Inflammatory macrophage (primary cell): Measurements from ENCODE around the gene PBX3.

Source experiments
- DNase-seq, 2 donors: peaks; one replicate each; pipeline ENCODE4 v3.0.0-alpha.2; 2020 to 2022

The PBX3 gene

DNA sequence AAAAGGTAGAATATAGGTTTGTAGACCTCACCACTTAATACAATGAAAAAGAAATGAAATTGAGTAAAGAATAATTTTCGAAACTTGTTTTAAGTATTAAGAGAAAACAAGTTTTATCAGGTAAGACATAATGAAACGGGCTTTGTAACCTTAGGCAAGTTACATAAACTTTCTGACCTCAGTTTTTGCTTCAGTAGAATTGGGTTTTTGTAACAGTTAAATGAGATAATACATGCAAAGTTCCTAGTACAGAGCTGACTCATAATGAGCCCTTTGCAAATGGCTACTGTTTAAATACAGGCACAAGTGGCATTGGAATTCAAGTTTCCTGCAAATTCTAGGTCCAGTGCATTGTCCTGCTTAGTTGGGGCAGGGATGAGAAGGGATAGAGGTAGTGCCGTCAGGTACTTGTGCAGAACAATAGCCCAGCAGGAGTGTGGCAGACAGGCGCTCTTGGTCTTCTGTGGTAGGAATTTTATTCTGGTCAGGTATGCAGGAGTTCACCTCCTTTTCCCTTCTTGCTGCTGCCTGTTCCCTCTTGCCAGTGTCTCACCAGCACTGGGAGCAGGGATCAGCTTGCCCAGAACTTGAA is 203.8 kb downstream of the PBX3 start:
- no peak for DNase-seq

DNA sequence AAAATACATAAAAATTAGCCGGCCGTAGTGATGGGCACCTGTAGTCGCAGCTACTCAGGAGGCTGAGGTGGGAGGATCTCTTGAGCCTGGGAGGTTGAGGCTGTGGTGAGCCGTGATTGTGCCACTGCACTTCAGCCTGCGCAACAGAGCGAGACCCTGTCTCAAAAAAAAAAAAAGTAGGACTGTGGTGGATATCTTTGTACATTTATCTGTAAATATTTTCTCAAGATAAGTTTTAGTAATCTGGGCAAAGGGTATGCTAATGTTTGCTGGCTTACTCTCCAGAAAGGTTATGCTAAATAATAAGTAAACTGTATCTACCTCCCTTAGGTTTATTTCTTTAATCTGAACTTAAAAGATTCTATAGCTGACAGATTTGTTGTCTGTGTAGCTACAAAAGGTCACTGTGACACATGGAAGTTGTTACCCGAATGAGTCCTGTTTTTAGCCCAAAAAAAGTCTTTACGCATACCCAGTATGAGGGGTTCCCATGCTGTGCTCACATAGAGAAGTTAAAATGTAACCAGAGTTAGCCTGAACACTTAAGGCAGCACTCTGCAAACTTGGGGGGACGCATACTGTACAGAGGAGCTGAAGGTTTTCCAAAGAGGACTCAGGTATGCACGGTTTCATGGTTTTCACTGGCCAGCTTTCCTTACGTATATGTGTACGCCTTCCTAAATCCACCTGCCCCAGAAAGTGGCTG is 206.3 kb downstream of the PBX3 start:
- DNase-seq = no peak

DNA sequence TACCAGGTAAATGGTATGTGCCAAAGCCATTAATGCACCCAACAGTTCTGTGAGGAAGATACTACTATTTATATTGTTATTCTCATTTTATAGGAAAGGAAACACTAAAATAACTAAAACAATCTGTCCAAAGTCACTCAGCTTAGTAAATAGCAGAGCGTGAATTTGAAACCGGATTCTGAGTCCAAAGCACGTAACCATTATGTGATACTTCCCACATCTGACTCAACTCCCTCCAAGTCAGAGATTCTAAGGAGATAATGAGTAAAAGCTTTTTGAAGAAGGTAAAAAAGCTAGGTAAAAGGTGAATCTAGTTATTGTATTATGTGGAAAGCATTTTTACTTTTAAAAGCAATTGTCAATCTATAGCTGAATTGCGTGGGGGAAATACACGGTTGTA is 208.9 kb downstream of the PBX3 start:
- no peak for DNase-seq

DNA sequence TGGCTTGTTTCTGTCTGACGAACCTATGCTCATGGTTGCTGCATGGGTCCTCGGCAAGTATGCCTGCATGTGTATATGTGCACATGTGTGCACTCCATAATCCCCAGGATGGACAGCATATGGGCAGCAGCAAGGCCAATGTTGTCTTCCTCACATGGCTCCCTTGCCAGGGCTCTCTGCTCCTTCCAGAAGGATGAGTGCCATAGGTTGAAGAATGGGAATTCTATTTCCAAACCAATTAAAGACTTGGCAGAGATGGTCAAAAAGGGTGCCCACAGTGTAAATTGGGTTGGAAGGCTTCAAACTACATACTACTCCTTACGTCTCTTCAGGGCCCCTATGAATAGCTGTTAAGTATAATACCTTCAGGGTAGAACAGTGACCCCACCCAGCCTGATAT is 212.1 kb downstream of the PBX3 start:
- no peak for DNase-seq

DNA sequence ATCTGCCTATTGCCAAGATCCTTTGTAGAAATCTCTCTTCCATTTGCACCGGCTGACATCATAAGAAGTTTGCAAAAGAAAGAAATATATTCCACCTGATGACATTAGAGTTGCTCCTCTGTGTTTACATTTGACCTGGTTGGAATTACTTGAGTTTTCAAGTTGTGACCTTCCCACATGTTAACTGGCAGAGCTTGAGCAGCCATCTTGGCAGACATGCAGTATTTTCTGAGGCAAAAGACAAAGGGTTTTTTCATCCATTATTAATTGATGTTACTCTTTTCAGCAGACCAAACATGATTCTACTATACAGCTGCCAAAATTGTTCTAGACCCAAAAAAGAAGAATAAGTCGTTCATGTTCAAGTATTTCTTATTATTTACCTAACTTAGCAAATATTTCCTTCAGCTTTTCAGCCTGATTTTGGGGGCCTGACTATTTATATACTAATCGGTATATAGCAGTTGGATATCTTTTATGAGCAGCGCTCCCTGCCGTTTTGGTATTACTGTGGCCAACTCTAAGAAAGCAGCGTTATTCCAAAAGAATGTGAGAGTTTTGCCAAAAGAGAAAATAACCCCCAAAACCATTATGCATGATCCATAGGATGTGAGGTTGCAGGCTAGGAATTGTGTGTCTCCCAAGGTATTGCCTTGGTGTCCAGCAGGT is 212.9 kb downstream of the PBX3 start:
- no peak for DNase-seq

DNA sequence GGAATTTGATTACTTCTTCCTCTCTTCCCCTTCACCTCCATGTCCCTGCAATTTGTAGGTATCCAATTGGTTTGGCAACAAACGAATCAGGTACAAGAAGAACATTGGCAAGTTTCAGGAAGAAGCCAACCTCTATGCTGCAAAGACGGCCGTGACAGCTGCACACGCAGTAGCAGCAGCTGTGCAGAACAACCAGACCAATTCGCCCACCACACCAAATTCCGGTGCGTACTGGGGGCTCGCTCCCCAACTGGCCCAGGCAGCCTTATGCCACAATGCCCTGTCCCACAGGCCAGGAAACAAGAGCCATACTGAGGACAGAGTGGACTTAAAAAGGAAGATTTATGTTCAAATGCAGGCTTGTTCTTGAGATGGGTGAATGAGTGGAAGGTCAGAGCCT is 213.5 kb downstream of the PBX3 start:
- no peak for DNase-seq

DNA sequence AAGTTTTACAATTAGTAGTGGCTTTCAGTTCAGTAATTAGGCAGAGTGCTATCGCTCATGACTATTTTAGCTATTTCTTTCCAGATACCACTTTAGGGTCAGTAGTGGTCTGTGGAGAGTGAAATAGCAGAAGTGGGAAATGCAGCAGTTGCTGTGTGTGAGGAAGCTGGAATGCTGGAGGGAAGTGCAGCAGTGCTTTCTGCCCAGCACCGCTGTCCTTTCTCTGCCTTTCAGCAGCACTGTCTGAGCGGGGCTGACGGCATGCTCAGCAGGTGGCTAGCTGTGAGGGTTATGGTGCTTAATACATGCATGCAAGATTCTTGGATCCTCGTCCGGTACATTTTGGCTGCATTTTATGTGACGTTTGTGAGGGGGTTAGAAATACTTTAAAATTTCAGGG is 213.9 kb downstream of the PBX3 start:
- peak; percentile 11 to 46 for DNase-seq

DNA sequence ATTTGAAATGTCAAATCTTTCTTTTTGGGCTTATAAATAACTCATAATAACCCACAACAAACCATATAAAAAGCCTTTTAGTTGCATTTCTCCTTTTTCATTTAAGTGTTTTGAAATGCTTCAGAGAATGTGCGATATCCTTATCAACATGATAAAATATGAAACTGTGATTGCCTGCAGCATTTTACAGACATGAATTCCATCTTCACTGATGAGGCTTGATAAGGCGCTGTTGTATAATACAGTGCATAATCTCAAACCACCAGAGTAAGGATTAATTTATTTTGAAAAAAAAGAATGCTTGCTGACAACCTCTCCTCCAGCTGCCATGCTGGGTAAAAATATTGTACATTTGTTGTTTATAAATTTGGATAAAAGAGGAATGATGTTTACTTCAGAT is 216.8 kb downstream of the PBX3 start:
- no peak for DNase-seq

DNA sequence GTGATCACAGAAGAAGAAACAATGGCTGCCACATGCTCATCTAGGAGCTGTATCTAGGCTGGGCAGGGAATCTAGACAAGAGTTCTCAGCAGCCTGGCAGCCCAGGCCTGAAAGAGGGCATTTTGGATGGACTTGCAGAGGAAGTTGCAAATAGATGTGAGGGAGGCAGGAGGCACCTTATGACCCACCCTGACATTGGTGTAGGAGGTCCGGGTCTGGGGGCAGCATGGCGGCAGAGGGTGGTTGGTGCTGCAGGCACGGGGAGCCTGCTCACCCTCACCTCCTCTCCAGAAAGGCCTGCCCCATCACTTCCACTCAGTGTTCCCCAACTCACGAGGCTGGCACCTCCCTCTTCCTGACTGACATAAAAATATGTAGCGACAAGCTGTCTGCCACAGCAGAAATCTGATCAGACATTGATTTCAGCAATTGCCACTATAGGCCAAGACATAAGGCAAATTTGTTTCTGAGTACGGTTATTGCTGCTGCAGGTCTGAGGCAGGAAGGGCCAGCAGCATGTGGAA is 217.6 kb downstream of the PBX3 start:
- no peak for DNase-seq

DNA sequence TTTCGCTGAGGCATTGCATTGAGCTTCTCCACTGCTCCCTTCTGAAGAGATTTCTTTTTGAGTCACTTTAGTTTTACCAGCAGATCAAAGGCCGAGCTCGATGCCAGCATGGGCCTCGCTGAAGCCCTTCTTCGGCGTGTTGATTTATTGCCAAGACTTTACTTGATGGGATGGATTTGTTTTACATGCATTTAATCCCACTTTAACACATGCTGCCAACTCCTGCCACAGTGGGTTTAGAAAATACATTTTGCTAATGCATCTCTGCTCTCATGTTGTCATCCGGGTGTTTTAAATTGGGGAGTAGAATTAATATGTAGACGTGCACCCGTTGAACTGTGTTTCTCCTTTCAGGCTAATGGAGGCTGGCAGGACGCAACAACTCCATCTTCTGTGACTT is 218.3 kb downstream of the PBX3 start:
- DNase-seq = no peak

DNA sequence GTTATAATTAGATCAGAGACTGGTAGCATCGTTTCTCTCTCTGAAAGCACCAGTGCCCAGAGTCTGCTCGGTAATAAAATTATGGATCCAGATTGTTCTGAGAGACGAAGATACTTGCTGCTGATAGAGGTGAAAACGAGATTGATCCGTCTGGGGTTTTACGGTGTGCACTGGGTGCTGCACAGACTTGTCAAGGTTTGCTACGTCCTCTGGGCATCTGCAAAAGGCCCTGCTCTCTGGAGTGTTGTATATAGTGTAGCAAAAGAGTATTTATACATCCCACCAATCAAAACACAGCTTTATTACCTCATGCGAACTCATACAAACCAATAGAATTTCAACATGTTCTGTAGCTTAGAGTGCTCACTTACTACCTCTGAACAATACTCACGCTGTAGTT is 219.3 kb downstream of the PBX3 start:
- no peak for DNase-seq

DNA sequence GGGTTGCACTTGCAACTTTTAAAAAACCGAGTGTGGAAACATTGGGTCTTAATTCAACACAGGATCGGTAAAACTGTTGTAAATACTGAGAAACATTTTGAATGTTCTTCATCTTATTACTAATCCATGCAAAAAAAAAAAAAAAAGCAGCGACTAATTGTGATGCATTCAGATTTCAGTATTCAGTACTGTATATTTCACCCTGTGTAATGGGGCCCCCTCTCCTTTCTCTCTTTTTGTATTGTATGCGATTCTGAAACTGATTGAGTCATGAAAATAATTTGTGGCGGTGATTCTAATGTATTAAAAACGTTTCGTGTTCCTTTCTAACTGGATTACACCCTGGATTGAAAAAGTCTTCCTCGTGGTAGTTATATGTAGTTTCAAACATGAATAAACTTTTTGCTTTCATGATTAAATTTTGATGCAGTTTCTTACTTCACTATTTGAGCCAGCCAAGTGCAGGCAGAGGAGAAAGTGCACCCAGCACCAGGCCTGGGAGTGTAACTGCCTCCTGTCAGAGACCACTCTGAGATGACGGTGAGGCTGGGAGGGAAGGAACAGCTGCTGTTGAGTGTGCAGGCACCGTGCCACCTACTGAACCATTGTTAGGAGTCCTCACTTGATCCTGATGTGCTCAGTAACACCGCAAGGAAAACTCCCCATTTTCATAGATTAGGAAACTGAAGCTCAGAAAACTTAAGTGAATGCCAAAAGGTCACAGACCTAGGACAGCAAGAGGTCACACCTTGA is 220.0 kb downstream of the PBX3 start:
- no peak for DNase-seq

DNA sequence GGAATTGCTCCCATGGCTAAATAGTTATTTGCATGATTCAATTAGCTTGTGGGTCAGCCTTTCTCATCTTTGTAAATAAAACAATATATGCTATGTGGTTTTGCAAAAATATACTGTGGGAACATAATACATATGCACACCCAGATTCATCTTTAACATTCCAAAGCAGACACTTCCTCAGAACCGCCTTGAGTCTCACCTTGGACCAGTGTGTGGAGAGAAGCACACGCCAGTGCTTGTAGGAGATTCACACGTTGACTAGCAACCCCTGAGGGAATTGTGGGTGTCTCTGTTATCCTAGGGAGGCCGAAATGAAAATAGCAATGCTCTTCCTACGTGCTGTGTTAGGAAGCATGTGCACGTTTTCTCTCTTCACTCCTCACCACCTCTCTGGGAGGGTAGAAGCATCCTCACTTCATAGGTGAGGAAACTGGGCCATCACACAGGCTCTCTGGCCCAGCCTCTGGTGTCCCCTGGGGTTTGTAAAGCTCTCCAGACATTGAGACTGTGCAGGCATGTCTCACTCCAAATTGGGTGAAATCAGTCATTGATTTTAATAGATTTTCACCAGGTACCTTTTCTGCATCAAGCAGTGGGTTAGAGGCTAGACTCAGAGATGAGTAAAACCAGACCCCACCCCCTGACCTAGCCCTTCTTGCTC is 221.7 kb downstream of the PBX3 start:
- DNase-seq = no peak

DNA sequence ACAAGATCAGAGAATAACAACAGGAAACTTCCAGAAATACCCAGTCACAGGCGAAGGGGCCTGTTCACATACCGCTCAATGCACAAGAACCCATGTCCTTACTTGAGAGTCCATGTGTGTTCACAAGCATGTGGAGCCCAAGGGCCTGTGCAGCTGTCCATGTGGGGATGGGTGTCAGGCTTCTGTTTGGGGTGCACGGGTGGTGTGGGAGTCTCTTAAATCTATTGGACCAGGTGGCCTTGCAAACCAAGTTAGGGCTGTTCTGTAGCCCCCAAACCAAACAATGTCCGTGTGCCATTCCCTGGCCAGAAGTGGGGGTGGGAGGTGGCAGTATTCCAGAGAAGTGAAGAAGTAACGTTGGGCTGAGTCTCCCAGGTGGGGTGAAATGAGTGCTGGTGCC is 222.3 kb downstream of the PBX3 start:
- no peak for DNase-seq

DNA sequence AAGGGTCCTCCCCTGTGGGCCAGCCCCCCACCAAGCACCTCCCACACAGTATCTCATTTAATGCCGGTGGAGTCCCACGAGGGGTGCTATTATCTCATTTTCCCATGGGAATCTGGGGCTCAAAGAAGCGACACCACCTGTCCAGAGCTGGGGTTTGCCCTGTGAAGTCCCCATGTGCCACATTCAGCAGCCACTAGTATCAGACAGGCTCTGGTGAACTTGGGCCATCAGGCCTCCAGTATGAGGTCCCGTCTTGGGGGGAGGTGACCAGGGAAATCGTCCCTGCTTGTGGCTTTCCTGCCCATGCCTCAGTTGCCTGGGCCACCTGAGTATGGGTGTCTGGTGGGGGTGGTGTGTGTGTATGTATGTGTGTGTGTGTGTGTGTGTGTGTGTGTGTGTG is 222.7 kb downstream of the PBX3 start:
- DNase-seq = no peak

DNA sequence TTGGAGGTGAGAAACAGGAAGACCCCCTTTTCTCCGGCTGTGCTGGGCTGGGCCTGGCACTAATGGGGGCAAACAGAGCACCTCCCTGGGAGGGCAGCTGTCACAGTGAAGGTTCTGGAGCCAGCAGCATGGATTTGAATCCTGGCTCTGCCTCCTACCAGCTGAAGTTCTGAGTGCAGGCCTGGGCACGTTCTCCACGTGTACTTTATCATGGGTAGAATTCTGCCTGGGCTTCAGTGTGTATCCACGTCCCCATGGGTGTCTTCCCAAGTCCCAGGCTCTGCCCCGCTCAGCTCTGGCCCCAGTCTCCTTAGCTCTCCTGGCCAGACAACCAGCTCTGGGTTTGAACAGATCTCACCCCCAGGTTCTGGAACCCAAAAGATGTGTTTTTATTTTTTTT is 223.2 kb downstream of the PBX3 start:
- no peak for DNase-seq

DNA sequence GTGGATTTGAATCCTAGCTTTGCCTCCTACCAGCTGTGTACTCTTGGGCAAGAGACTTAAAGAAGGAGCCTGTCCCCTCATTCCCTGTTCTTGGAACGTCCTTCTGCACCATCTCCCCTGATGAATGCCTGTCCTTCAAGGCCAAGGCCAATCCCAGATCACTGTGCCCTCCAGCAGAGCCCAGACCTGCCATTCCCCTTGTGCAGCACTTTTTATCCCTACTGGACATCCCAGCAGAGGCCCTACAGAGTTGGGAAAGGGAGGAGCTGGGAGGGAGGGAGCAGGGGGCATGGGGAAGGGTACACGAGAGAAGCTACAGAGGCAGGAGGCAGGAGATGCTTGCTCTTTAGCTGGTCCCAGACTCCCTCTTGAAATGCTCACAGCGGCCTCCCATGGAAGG is 223.9 kb downstream of the PBX3 start:
- DNase-seq = no peak

DNA sequence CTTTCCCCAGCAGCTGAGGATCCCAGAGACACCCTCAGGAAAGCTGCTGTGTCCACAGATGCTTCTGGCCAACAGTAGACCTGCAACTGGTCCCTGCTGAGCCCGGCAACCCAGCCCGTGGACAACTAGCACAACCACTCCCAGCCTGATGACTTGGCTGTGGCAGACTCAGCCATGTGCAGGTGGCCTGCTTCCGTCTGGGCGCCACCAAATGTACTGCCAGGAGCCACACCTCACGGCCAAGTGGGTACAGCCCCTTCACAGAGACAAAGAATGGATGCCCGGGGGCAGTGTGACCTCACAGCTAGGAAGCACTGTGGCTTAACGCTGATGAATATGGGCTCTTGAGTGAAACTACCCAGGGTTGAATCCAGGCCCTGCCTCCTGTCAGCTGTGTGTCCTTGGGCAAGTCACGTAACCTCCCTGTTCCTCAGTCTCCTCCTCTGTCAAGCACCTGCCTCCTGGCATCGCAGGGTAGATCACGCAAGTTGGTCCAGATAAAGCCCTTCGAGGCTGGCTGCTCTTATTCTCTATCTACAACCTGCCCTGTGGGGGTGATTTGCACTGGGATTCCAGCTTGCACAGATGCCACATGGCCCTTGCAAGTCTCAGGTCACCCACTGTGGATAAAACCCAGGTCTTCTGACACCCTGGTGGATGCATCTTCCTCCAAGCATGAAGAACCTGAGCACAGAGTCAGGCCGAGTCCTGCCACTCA is 225.0 kb downstream of the PBX3 start:
- no peak for DNase-seq

DNA sequence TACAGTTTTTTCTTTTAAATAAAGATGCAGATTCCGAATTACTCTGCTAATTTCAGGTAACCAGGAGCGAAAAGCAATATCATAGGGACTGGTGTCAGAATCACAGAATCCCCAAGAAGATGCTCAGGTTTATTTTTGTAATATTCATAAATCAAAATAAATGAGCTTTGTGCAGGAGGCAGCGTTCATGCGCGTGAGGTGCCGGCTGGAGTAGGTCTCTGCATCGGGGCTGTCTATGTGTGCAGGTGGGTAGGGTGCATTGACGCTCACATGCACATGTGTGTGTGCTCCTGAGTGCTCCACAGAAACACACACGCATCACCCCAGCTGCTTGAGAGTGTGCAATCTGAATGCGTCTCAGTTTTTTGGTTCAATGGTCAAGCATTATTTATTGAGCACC is 226.4 kb downstream of the PBX3 start:
- no peak for DNase-seq

DNA sequence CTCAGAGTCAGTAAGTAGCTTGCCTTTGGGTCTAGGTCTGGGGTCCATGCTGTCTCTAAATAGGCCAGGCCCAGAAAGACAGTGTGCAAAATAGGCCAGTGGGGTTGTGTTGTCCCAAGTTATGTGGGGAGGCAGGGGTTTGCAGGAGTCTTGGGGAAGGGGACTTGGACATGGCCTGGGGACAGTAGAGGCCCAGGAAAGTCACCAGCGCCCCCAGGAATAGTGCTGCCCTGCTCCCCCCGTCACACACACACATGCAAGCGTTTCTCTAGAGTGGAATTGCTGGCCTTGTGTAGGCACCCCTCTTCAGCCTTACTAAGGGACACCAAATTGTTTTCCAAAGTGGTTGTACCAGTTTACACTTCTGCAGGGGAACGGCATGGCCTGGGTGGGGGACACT is 227.5 kb downstream of the PBX3 start:
- no peak for DNase-seq

DNA sequence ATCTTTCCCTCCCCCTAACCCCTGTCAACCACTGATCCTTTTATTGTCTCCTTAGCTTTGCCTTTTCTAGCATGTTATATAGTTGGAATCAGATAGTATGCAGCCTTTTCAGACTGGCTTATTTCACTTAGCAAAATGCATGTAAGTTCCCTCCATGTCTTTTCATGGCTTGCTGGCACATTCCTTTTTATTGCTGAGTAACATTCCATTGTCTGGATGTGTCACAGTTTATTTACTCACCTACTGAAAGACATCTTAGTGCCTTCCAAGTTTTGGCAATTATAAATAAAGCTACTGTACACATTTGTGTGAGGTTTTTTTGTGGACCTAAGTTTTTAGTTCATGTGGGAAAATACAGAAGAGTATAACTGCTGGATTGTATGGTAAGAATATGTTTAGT is 230.1 kb downstream of the PBX3 start:
- no peak for DNase-seq

DNA sequence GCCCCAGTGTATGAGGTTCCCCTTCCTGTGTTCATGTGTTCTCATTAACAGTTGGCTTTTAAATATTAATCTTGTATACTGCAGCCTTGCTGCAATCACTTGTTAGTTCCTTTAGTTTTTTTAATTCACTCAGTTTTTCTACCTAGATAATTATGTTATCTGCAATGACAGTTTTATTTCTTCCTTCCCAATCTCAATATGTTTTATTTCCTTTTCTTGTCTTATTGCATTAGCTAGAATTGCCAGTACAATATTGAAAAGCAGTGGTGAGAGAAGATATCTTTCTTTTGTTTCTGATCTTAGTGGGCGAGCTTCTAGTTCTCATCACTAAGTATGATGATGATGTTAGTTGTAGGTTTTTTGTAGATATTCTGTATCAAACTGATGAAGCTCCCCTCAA is 232.2 kb downstream of the PBX3 start:
- no peak for DNase-seq
